Measurements from ENCODE around the gene PRTN3.
"Not testable (repeated sequence)": the region's sequence is repeated elsewhere in the genome, so short reads cannot be mapped to it uniquely, and the experiment has no call there.

PRTN3 gene

GRCh38 chr19:843836-844545, 3.2 kb downstream of the PRTN3 start:
- DNase-seq (ENCODE audit: low read depth in 2 of 2) = no peak
- H3K4me3 ChIP-seq (replicated peaks in 1 of 2; ENCODE audit: low read depth in 2 of 2, low read length in 2 of 2) = peak overlapping the region in 1 of 2 donors; percentile 19
- no peak for TF ChIP-seq CTCF (IDR thresholded peaks at IDR 0.05; ENCODE audit: low read depth, low read length)

GRCh38 chr19:844546-844971, 3.8 kb downstream of the PRTN3 start:
- no peak for DNase-seq (ENCODE audit: low read depth in 2 of 2)
- no peak overlapping the region for H3K4me3 ChIP-seq (replicated peaks in 1 of 2; ENCODE audit: low read depth in 2 of 2, low read length in 2 of 2)
- no peak for TF ChIP-seq CTCF (IDR thresholded peaks at IDR 0.05; ENCODE audit: low read depth, low read length)

- H3K4me3 ChIP-seq (replicated peaks in 1 of 2; ENCODE audit: low read depth in 2 of 2, low read length in 2 of 2) = no peak overlapping the region
- TF ChIP-seq CTCF (IDR thresholded peaks at IDR 0.05; ENCODE audit: low read depth, low read length) = no peak
- no peak for DNase-seq (ENCODE audit: low read depth in 2 of 2)
These were observed 5.1 kb downstream of the PRTN3 start for GRCh38 chr19:845707-846521.

- DNase-seq (ENCODE audit: low read depth in 2 of 2) = no peak
- TF ChIP-seq CTCF (IDR thresholded peaks at IDR 0.05; ENCODE audit: low read depth, low read length) = no peak
- H3K4me3 ChIP-seq (replicated peaks in 1 of 2; ENCODE audit: low read depth in 2 of 2, low read length in 2 of 2) = no peak overlapping the region
These were observed 7.7 kb downstream of the PRTN3 start for GRCh38 chr19:848386-848921.

GRCh38 chr19:849195-849594, 8.4 kb downstream of the PRTN3 start:
- not testable (repeated sequence) for DNase-seq (ENCODE audit: low read depth in 2 of 2)

GRCh38 chr19:850221-850978, 9.6 kb downstream of the PRTN3 start:
- H3K4me3 ChIP-seq (replicated peaks in 1 of 2; ENCODE audit: low read depth in 2 of 2, low read length in 2 of 2) = peak overlapping the region; percentile 5 to 13
- TF ChIP-seq CTCF (IDR thresholded peaks at IDR 0.05; ENCODE audit: low read depth, low read length) = no peak
- DNase-seq (ENCODE audit: low read depth in 2 of 2) = peak; percentile 89 to 99

More at GRCh38 chr19:849195-849594, 8.4 kb downstream of the PRTN3 start:
- H3K4me3 ChIP-seq (replicated peaks in 1 of 2; ENCODE audit: low read depth in 2 of 2, low read length in 2 of 2) = not testable (repeated sequence)

Measured in cardiac fibroblast (primary cell).